Thoracic aorta (tissue), 2 donors: ENCODE results near the gene PTPRN2. TPM values are rescaled to one million over a fixed set of nuclear protein-coding genes. Genes with fewer than 3 reads are reported as not detected.

Experiments used
- ATAC-seq: fragments of 150-250 bp; one replicate; pipeline ENCODE4 v1.8.0; 2017; ENCODE audit warnings: low read depth; ENCODE audit not compliant: insufficient number of reproducible peaks, low FRiP score
- DNase-seq: peaks from one replicate; pipeline ENCODE4 v3.0.0-alpha.2; 2020; ENCODE audit warnings: low spot score
- H3K27ac ChIP-seq, 2 donors: fragments of 200-600 bp; sonication (generic); 1 replicate in 1 of 2; 2 replicates in 1 of 2; pipeline ENCODE4 v1.5.1; 2016; ENCODE audit warnings: mild to moderate bottlenecking in 2 of 2, moderate library complexity in 2 of 2
- H3K27me3 ChIP-seq: fragments of 200-600 bp; sonication (generic); replicated peaks from 2 replicates; pipeline ENCODE4 v1.6.0; 2016; ENCODE audit warnings: mild to moderate bottlenecking; ENCODE audit not compliant: insufficient read depth
- H3K36me3 ChIP-seq: fragments of 200-600 bp; sonication (generic); one replicate; pipeline ENCODE4 v1.5.1; 2016
- H3K4me1 ChIP-seq, 2 donors: fragments of 200-600 bp; sonication (generic); 1 replicate in 1 of 2; 2 replicates in 1 of 2; pipeline versions ENCODE4 v1.5.1 to v1.6.0; 2016; ENCODE audit warnings: low read depth in 2 of 2, mild to moderate bottlenecking in 1 of 2; ENCODE audit not compliant: control insufficient read depth in 1 of 2
- H3K4me3 ChIP-seq: fragments of 200-600 bp; sonication (generic); 2 replicates; pipeline ENCODE4 v1.5.1; 2016; ENCODE audit warnings: mild to moderate bottlenecking
- H3K9me3 ChIP-seq: fragments of 200-600 bp; sonication (generic); 2 replicates; pipeline ENCODE4 v1.5.1; 2016
- total RNA-seq, 2 donors: library from RNA; depleted of rRNA; stranded (reverse); fragments of >200 nt; gene quantifications; one replicate each; pipeline versions ENCODE4 v1.1.0 to v1.2.3, GENCODE V29; 2016
- TF ChIP-seq, protein P1 (sequence below): fragments of 200-600 bp; sonication (generic); IDR thresholded peaks from one replicate; pipeline ENCODE4 v1.5.1; 2019; ENCODE audit warnings: antibody characterized with exemption

The PTPRN2 gene
- total RNA-seq, 2 donors from 2014 or later: 2.2 to 3.1 TPM

DNA sequence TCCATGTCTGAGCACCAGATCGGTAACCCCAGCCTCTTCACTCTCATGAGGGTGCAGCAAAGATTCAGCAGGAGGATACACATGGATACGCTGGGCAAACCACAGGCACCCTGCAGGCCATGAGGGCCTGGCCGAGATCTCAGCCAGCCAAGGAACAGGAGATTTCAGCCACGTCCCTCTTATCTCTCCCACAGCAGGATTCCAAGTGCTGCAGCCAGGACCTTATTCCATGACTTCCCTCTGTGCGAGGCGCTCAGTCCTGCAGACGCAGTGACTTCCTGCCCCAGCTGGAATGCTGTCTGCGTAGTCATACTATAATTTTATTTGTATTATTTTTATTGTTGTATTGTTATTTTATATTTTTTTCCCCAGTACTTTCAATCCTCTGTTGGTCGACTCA, 66.8 kb downstream of the PTPRN2 start:
- TF ChIP-seq, protein P1, sequence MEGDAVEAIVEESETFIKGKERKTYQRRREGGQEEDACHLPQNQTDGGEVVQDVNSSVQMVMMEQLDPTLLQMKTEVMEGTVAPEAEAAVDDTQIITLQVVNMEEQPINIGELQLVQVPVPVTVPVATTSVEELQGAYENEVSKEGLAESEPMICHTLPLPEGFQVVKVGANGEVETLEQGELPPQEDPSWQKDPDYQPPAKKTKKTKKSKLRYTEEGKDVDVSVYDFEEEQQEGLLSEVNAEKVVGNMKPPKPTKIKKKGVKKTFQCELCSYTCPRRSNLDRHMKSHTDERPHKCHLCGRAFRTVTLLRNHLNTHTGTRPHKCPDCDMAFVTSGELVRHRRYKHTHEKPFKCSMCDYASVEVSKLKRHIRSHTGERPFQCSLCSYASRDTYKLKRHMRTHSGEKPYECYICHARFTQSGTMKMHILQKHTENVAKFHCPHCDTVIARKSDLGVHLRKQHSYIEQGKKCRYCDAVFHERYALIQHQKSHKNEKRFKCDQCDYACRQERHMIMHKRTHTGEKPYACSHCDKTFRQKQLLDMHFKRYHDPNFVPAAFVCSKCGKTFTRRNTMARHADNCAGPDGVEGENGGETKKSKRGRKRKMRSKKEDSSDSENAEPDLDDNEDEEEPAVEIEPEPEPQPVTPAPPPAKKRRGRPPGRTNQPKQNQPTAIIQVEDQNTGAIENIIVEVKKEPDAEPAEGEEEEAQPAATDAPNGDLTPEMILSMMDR: no peak
- no peaks in the 10 kb centered on the region for H3K9me3 ChIP-seq
- H3K27me3 ChIP-seq: no peaks in the 10 kb centered on the region
- no peaks in the 10 kb centered on the region for H3K4me1 ChIP-seq
- H3K36me3 ChIP-seq: no peaks in the 10 kb centered on the region
- DNase-seq (no peak), ATAC-seq (no peak)
- H3K4me3 ChIP-seq: no peak overlapping the region
- no peak overlapping the region for H3K27ac ChIP-seq

- Histone ChIP-seq H3K27ac (no peak overlapping the region), H3K27me3 (no peaks in the 10 kb centered on the region)
- ATAC-seq: no peak
These were observed 67.9 kb downstream of the PTPRN2 start for GRCh38 chr7:158519633-158520174.

DNA sequence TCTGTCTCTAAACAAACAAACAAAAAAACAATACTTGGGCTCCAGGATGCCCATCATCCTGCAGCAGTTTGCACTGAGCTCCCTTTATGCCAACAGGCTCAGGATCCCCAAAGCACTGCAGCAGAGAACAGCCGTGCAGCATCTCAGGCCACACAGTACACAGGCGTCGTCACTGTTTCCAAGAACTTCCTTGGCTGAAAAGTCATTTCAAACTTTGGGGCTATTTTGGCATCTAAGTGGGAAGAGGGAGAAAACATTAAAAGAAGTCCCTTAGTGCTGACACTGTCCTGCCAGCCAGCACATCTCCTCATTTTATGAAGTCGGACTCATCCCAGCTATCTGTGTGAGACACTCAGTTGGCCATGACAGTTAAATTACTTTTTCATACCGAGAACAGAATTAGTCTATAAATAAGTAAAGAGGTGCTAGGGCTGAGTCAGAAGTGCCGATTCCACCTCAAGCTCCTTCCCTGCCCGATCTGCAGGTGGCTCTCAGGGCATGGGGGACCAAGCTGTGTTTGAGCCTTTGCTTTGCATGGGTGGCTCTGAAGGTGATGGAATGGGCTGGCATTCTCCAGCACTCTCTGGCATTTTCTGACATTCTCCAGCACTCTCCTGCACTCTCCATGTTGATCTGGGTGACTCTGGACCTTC, 68.5 kb downstream of the PTPRN2 start:
- TF ChIP-seq, protein P1: no peak
- ATAC-seq (no peak), DNase-seq (no peak)
- no peaks in the 10 kb centered on the region for H3K4me1 ChIP-seq
- no peaks in the 10 kb centered on the region for H3K27me3 ChIP-seq
- no peaks in the 10 kb centered on the region for H3K9me3 ChIP-seq
- H3K36me3 ChIP-seq: no peaks in the 10 kb centered on the region
- no peak overlapping the region for H3K27ac ChIP-seq
- no peak overlapping the region for H3K4me3 ChIP-seq

More at GRCh38 chr7:158519633-158520174, 67.9 kb downstream of the PTPRN2 start:
- TF ChIP-seq, protein P1: no peak
- Histone ChIP-seq H3K36me3 (no peaks in the 10 kb centered on the region), H3K4me3 (no peak overlapping the region), H3K4me1 (no peaks in the 10 kb centered on the region), H3K9me3 (no peaks in the 10 kb centered on the region)
- DNase-seq: no peak

DNA sequence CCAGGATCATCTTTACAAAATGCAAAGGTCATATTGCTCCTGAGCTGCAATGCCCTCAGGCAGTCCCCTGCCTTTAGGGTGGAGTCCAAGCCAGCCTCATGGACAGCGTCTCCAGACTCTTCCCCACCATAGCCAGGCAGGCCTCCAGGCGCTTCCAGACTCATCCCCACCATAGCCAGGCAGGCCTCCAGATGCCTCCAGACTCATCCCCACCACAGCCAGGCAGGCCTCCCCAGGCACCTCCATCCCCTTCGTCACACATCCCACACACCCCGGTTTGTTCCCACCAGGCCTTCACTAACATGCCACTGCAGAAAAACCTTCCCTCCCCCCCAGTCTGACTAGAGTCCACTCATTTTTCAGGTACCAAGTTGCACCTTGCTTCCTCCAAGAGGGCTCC, 70.1 kb downstream of the PTPRN2 start:
- no peak for DNase-seq
- TF ChIP-seq, protein P1: no peak

DNA sequence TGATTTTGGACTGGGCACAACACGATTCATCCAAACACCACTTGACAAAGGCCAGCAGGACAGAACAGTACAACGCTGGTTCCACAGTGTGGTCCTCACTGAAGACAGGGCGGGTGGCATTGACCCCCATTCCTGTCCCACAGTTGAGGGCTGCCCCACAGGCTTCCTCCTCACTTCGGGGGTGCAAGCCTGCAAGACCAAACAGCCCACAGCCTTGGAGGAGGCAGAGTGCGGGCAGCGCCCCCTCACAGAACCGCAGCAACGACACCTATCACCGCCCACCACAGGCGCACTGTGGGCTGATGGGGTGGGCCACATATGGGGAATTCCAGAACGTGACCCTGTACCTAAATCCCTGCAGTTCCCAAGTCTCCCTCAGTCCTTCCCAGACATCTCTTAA, 70.6 kb downstream of the PTPRN2 start:
- Histone ChIP-seq H3K36me3 (no peaks in the 10 kb centered on the region), H3K4me3 (no peak overlapping the region), H3K27ac (no peak overlapping the region), H3K27me3 (no peaks in the 10 kb centered on the region), H3K4me1 (no peaks in the 10 kb centered on the region), H3K9me3 (peaks cover 5% of the 10 kb centered on the region)
- TF ChIP-seq, protein P1: no peak
- ATAC-seq (no peak), DNase-seq (no peak)

More for the DNA sequence above, 70.1 kb downstream of the PTPRN2 start:
- ATAC-seq: no peak
- no peaks in the 10 kb centered on the region for H3K36me3 ChIP-seq
- H3K4me1 ChIP-seq: no peaks in the 10 kb centered on the region
- H3K27me3 ChIP-seq: no peaks in the 10 kb centered on the region
- H3K4me3 ChIP-seq: no peak overlapping the region
- no peak overlapping the region for H3K27ac ChIP-seq
- H3K9me3 ChIP-seq: peaks cover 4% of the 10 kb centered on the region
